Smooth muscle cell (in vitro differentiated cells): ENCODE data around the gene SAMD7. TPM values are rescaled to one million over a fixed set of nuclear protein-coding genes. Genes with fewer than 3 reads are reported as not detected.

ENCODE experiments used
- DNase-seq: peaks from one replicate; lab custom pipeline; 2025; ENCODE audit not compliant: unreplicated experiment; lab: John Stamatoyannopoulos, UW
- H2AFZ ChIP-seq: fragments of 200-600 bp; sonication (generic); 2 replicates; pipeline ENCODE4 v1.6.0; 2016; ENCODE audit warnings: antibody characterized with exemption, low read depth, mild to moderate bottlenecking
- H3F3A ChIP-seq: fragments of 200-600 bp; sonication (generic); 2 replicates; pipeline ENCODE4 v1.6.0; 2017; ENCODE audit warnings: antibody characterized with exemption, low read depth
- H3K27ac ChIP-seq: fragments of 200-600 bp; sonication (generic); 2 replicates; pipeline ENCODE4 v1.5.1; 2016; ENCODE audit warnings: low read depth, mild to moderate bottlenecking
- H3K27me3 ChIP-seq: fragments of 200-600 bp; sonication (generic); 2 replicates; pipeline ENCODE4 v1.6.1; 2016; ENCODE audit warnings: low read depth, mild to moderate bottlenecking
- H3K36me3 ChIP-seq: fragments of 200-600 bp; sonication (generic); 2 replicates; pipeline ENCODE4 v1.5.1; 2016; ENCODE audit warnings: low read depth
- H3K4me1 ChIP-seq: fragments of 200-600 bp; sonication (generic); 2 replicates; pipeline ENCODE4 v1.5.1; 2016; ENCODE audit warnings: low read depth
- H3K4me2 ChIP-seq: fragments of 200-600 bp; sonication (generic); 2 replicates; pipeline ENCODE4 v1.6.0; 2016; ENCODE audit warnings: mild to moderate bottlenecking
- H3K4me3 ChIP-seq: fragments of 200-600 bp; sonication (generic); 2 replicates; pipeline ENCODE4 v1.5.1; 2016; ENCODE audit warnings: mild to moderate bottlenecking
- H3K79me2 ChIP-seq: fragments of 200-600 bp; sonication (generic); 2 replicates; pipeline ENCODE4 v1.6.0; 2016; ENCODE audit warnings: low read depth, mild to moderate bottlenecking
- H3K9ac ChIP-seq: fragments of 200-600 bp; sonication (generic); 2 replicates; pipeline ENCODE4 v1.6.0; 2016; ENCODE audit warnings: low read depth
- H3K9me3 ChIP-seq: fragments of 200-600 bp; sonication (generic); replicated peaks from 2 replicates; pipeline ENCODE4 v1.5.1; 2016; ENCODE audit warnings: low read depth
- H4K20me1 ChIP-seq: fragments of 200-600 bp; sonication (generic); 2 replicates; pipeline ENCODE4 v1.6.0; 2016; ENCODE audit warnings: low read depth
- CTCF ChIP-seq: fragments of 200-600 bp; sonication (generic); IDR thresholded peaks from 2 replicates; pipeline ENCODE4 v1.5.1; 2017; ENCODE audit warnings: borderline replicate concordance, mild to moderate bottlenecking, antibody characterized with exemption; ENCODE audit not compliant: insufficient read depth, poor library complexity, severe bottlenecking
- WGBS: methylation state at CpG from one replicate; pipeline ENCODE4 v1.1.7; 2016; ENCODE audit warnings: low lambda C conversion rate; 5-methylcytosine and 5-hydroxymethylcytosine counted together
- polyA plus RNA-seq: library from polyadenylated mRNA; unstranded; fragments of >200 nt; fragmentation: Nextera tagmentation; extraction: Ambion mirVana; gene quantifications from 2 replicates; pipeline ENCODE4 v1.2.1, GENCODE V29; 2016
- total RNA-seq: library from RNA; depleted of rRNA; stranded (reverse); fragments of >200 nt; gene quantifications from 2 replicates; pipeline ENCODE4 v1.2.3, GENCODE V29; 2014

Gene SAMD7
- total and polyA plus RNA-seq, 2 experiments from 2014 or later: not detected

- TF ChIP-seq CTCF: no peak
- H4K20me1 ChIP-seq: peaks cover 37% of the 10 kb centered on the region
- no peaks in the 10 kb centered on the region for H3F3A ChIP-seq
- H3K4me3 ChIP-seq: peak overlapping the region; percentile 87
- no peak overlapping the region for H3K27ac ChIP-seq
- peak overlapping the region; percentile 99 for H3K9ac ChIP-seq
- peaks cover 39% of the 10 kb centered on the region for H3K79me2 ChIP-seq
- H2AFZ ChIP-seq: peak overlapping the region; percentile 92
- no peaks in the 10 kb centered on the region for H3K27me3 ChIP-seq
- 53% methylated on average over 21 of the region's 21 CpGs for WGBS
- no peak for DNase-seq
- H3K36me3 ChIP-seq: no peaks in the 10 kb centered on the region
- H3K4me2 ChIP-seq: peak overlapping the region; percentile 92
- H3K4me1 ChIP-seq: peaks cover 23% of the 10 kb centered on the region
- H3K9me3 ChIP-seq: no peaks in the 10 kb centered on the region
These were observed 54.4 kb downstream of the SAMD7 start for GRCh38 chr3:169965562-169966427.

DNA sequence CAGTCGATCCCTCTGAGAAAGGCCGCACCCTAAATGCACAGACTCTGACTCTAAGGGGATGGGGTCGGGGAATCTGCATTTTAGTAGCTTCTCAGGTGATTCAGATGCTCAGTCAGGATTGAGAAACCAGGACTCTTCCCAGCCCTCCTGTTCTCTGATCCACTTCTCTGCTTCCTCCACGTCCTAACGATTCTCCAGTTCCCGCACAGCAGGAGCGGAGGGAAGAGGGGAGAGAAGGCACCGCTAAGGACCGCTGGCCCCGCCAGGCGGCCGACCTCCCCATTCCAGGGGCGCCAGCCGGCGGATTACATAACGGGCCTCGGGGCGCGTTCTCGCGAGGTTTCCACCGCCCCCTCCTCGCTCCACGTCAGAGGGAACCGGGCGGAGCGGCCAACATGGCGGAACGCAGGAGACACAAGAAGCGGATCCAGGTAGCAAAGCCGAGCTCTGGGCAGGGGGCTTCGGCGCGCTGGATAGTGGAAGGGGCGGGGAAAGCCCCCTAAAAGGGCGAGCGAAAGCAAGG, 55.1 kb downstream of the SAMD7 start, which contains the start of gene SEC62:
TSS of gene SEC62 (plus strand) at position 380 of the 523 bp plus-strand sequence. CDS start at position 396, 16 bp downstream.
- WGBS: 1% methylated on average over 37 of the region's 37 CpGs
- TF ChIP-seq CTCF: no peak
- Histone ChIP-seq H3K9me3 (no peaks in the 10 kb centered on the region), H3K36me3 (no peaks in the 10 kb centered on the region), H2AFZ (peak within 1 kb of the TSS; percentile 92), H3K9ac (peak within 1 kb of the TSS; percentile 99), H3K27ac (peak within 1 kb of the TSS; percentile 98), H3K4me2 (peak within 1 kb of the TSS; percentile 92), H3K4me1 (peaks cover 23% of the 10 kb centered on the region), H4K20me1 (peaks cover 44% of the 10 kb centered on the region), H3K27me3 (no peaks in the 10 kb centered on the region), H3K79me2 (peaks cover 46% of the 10 kb centered on the region), H3F3A (no peaks in the 10 kb centered on the region), H3K4me3 (peak within 1 kb of the TSS; percentile 87)
- peak; percentile 86 for DNase-seq

GRCh38 chr3:169966951-169967915, 55.9 kb downstream of the SAMD7 start:
- Histone ChIP-seq H3K9me3 (no peaks in the 10 kb centered on the region), H4K20me1 (peaks cover 51% of the 10 kb centered on the region), H3F3A (no peaks in the 10 kb centered on the region), H3K4me1 (peaks cover 23% of the 10 kb centered on the region), H3K79me2 (peaks cover 53% of the 10 kb centered on the region), H3K36me3 (no peaks in the 10 kb centered on the region), H3K27me3 (no peaks in the 10 kb centered on the region), H3K9ac (peak overlapping the region; percentile 99), H3K4me2 (peak overlapping the region; percentile 92), H2AFZ (peak overlapping the region; percentile 92), H3K27ac (peak overlapping the region; percentile 98), H3K4me3 (peak overlapping the region; percentile 87)
- DNase-seq: no peak
- TF ChIP-seq CTCF: no peak
- 6% methylated on average over 41 of the region's 44 CpGs for WGBS
